Gastrocnemius medialis (tissue), 4 donors: ENCODE measurements around the gene LRP2BP. TPM values are rescaled to one million over a fixed set of nuclear protein-coding genes. Genes with fewer than 3 reads are reported as not detected.

ENCODE experiments used
- ATAC-seq, 2 donors: fragments of 150-250 bp; one replicate each; pipeline ENCODE4 v1.9.1; 2016
- DNase-seq, 2 donors: peaks; one replicate each; pipeline ENCODE4 v3.0.0-alpha.2; 2019
- H3K27ac ChIP-seq, 4 donors: fragments of 200-600 bp; sonication (generic); 1 replicate in 1 of 4; 2 replicates in 3 of 4; pipeline ENCODE4 v1.5.1; 2016 to 2018; ENCODE audit warnings: mild to moderate bottlenecking in 2 of 4, moderate library complexity in 1 of 4
- H3K27me3 ChIP-seq, 3 donors: fragments of 200-600 bp; sonication (generic) in 2 of 3; 1 replicate in 1 of 3; 2 replicates in 2 of 3; pipeline versions ENCODE4 v1.5.1 to v1.6.0; 2016 to 2019; ENCODE audit warnings: mild to moderate bottlenecking in 1 of 3, moderate library complexity in 1 of 3
- H3K36me3 ChIP-seq, 2 donors: fragments of 200-600 bp; sonication (generic) in 1 of 2; one replicate each; pipeline ENCODE4 v1.5.1; 2017 to 2018
- H3K4me1 ChIP-seq, 2 donors: fragments of 200-600 bp; sonication (generic) in 1 of 2; one replicate each; pipeline ENCODE4 v1.5.1; 2016 to 2017; ENCODE audit warnings: mild to moderate bottlenecking in 2 of 2
- H3K4me3 ChIP-seq, 4 donors: fragments of 200-600 bp; sonication (generic) in 3 of 4; 1 replicate in 1 of 4; 2 replicates in 3 of 4; pipeline ENCODE4 v1.5.1; 2016 to 2019; ENCODE audit warnings: mild to moderate bottlenecking in 2 of 4
- H3K9me3 ChIP-seq, 3 donors: fragments of 200-600 bp; sonication (generic) in 2 of 3; 1 replicate in 1 of 3; 2 replicates in 2 of 3; pipeline ENCODE4 v1.5.1; 2016 to 2019
- CTCF ChIP-seq, 5 experiments: fragments of 450-650 bp in 3 of 5; fragments of 200-600 bp in 2 of 5; sonication (generic) in 2 of 5; IDR thresholded peaks in 4 of 5; conservative IDR thresholded peaks in 1 of 5; 1 replicate in 4 of 5; 2 replicates in 1 of 5; pipeline ENCODE4 v1.5.1; 2016 to 2019; ENCODE audit warnings: antibody characterized with exemption in 5 of 5, mild to moderate bottlenecking in 3 of 5, moderate library complexity in 3 of 5
- POLR2A ChIP-seq, 2 donors: fragments of 450-650 bp; IDR thresholded peaks; one replicate each; pipeline ENCODE4 v1.6.1; 2017; ENCODE audit warnings: antibody characterized with exemption in 2 of 2, mild to moderate bottlenecking in 2 of 2, moderate library complexity in 2 of 2
- in situ Hi-C, 4 donors: fragments of 200-750 bp; cut with MboI; loops; one replicate each; pipeline versions ENCODE4 v1.15.0 to v1.8.0; 2017; ENCODE audit warnings: low sequenced_read_pairs in 4 of 4
- intact Hi-C: fragments of 100-400 bp; cut with DNase I; formaldehyde crosslinking; loops from one replicate; pipeline ENCODE4 v1.15.1; 2023; ENCODE audit warnings: low total_unique reads
- total RNA-seq, 4 donors: library from RNA; depleted of rRNA; stranded (reverse); fragments of >200 nt; gene quantifications; one replicate each; pipeline versions ENCODE4 v1.1.0 to v1.2.3, GENCODE V29; 2016

Gene LRP2BP
- total RNA-seq, 4 donors from 2014 or later = 0.20 to 2.0 (median 0.51) TPM

GRCh38 chr4:185384930-185385331 is 10.8 kb downstream of the LRP2BP start:
- no peak for TF ChIP-seq POLR2A (IDR thresholded peaks at IDR 0.05)
- TF ChIP-seq CTCF (IDR thresholded peaks at IDR 0.05 in 4 of 5, conservative IDR thresholded peaks at IDR 0.05 in 1 of 5) = no peak
- Histone ChIP-seq H3K36me3 (no peaks in the 10 kb centered on the region), H3K4me3 (peak overlapping the region in 2 of 4 donors; percentile 4 to 8), H3K27ac (peak overlapping the region in 3 of 4 donors; percentile 32 to 54 (median 41)), H3K27me3 (no peaks in the 10 kb centered on the region), H3K9me3 (no peaks in the 10 kb centered on the region), H3K4me1 (peaks cover 0 to 4% of the 10 kb centered on the region in 2 donors)
- DNase-seq (no peak), ATAC-seq (peak; percentile 23 to 41)
- in situ Hi-C loops (loop anchor here in 1 of 4 donors (25.0 kb wide), 1 partner anchor 173 kb away; the partner anchor contains the start of genes CFAP97 and SNX25), intact Hi-C loops (no loop called here)

- DNase-seq = no peak
- no peak overlapping the region for H3K4me3 ChIP-seq
- no peaks in the 10 kb centered on the region for H3K36me3 ChIP-seq
- H3K4me1 ChIP-seq = peaks cover 0 to 4% of the 10 kb centered on the region in 2 donors
- no peaks in the 10 kb centered on the region for H3K9me3 ChIP-seq
- ATAC-seq = no peak
- no peaks in the 10 kb centered on the region for H3K27me3 ChIP-seq
- peak overlapping the region in 2 of 4 donors; percentile 12 to 54 for H3K27ac ChIP-seq
- no peak for TF ChIP-seq CTCF (IDR thresholded peaks at IDR 0.05 in 4 of 5, conservative IDR thresholded peaks at IDR 0.05 in 1 of 5)
- no peak for TF ChIP-seq POLR2A (IDR thresholded peaks at IDR 0.05)
- in situ Hi-C loops (loop anchor here in 1 of 4 donors (25.0 kb wide), 1 partner anchor 172 kb away; the partner anchor contains the start of genes CFAP97 and SNX25), intact Hi-C loops (no loop called here)
Measured at GRCh38 chr4:185384061-185384460, 11.7 kb downstream of the LRP2BP start.

GRCh38 chr4:185383451-185383850 is 12.3 kb downstream of the LRP2BP start:
- H3K4me3 ChIP-seq = no peak overlapping the region
- ATAC-seq (no peak), DNase-seq (no peak)
- no peaks in the 10 kb centered on the region for H3K9me3 ChIP-seq
- no peaks in the 10 kb centered on the region for H3K36me3 ChIP-seq
- no peaks in the 10 kb centered on the region for H3K27me3 ChIP-seq
- H3K4me1 ChIP-seq = peaks cover 0 to 4% of the 10 kb centered on the region in 2 donors
- in situ Hi-C loops = loop anchor here in 1 of 4 donors (25.0 kb wide), 1 partner anchor 171 kb away; the partner anchor contains the start of genes CFAP97 and SNX25
- no peak overlapping the region for H3K27ac ChIP-seq
- TF ChIP-seq POLR2A (IDR thresholded peaks at IDR 0.05) = no peak
- no peak for TF ChIP-seq CTCF (IDR thresholded peaks at IDR 0.05 in 4 of 5, conservative IDR thresholded peaks at IDR 0.05 in 1 of 5)
- intact Hi-C loops = no loop called here

GRCh38 chr4:185382754-185383153 is 13.0 kb downstream of the LRP2BP start:
- Histone ChIP-seq H3K4me3 (no peak overlapping the region), H3K9me3 (no peaks in the 10 kb centered on the region), H3K27ac (no peak overlapping the region), H3K4me1 (peaks cover 0 to 4% of the 10 kb centered on the region in 2 donors), H3K36me3 (no peaks in the 10 kb centered on the region), H3K27me3 (no peaks in the 10 kb centered on the region)
- DNase-seq (no peak), ATAC-seq (no peak)
- TF ChIP-seq POLR2A (IDR thresholded peaks at IDR 0.05) (no peak), CTCF (IDR thresholded peaks at IDR 0.05 in 4 of 5, conservative IDR thresholded peaks at IDR 0.05 in 1 of 5) (no peak)
- in situ Hi-C loops (loop anchor here in 1 of 4 donors (25.0 kb wide), 1 partner anchor 170 kb away; the partner anchor contains the start of genes CFAP97 and SNX25), intact Hi-C loops (no loop called here)
